ENCODE results near the gene TMPRSS11B.

DNA sequence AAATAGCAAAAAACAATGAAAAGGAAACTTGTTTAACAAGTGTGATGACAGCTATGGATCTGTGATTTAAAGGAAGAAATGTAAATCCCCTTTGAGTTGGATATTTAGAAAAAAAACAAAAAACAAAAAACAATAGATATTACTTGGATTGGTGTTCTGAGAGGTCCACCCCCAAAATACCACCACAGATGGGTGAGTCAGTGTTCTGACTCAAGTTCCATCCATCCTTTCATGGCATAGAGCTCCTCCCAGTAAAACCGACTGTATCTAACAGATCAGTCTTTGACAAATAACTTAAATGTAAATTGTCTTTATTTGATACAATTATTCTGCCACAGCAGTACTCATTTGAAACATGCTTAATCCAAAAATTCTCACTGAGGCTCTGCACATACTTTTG is 27.4 kb downstream of the TMPRSS11B start:
- TF ChIP-seq, protein P1, sequence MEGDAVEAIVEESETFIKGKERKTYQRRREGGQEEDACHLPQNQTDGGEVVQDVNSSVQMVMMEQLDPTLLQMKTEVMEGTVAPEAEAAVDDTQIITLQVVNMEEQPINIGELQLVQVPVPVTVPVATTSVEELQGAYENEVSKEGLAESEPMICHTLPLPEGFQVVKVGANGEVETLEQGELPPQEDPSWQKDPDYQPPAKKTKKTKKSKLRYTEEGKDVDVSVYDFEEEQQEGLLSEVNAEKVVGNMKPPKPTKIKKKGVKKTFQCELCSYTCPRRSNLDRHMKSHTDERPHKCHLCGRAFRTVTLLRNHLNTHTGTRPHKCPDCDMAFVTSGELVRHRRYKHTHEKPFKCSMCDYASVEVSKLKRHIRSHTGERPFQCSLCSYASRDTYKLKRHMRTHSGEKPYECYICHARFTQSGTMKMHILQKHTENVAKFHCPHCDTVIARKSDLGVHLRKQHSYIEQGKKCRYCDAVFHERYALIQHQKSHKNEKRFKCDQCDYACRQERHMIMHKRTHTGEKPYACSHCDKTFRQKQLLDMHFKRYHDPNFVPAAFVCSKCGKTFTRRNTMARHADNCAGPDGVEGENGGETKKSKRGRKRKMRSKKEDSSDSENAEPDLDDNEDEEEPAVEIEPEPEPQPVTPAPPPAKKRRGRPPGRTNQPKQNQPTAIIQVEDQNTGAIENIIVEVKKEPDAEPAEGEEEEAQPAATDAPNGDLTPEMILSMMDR (IDR thresholded peaks at IDR 0.05), result no peak
- no peak for TF ChIP-seq POLR2A (IDR thresholded peaks at IDR 0.05)
